HepG2 (cell line): ENCODE measurements around the gene ZNF23. TPM values are rescaled to one million over a fixed set of nuclear protein-coding genes. Genes with fewer than 3 reads are reported as not detected.

ENCODE experiments used
- ATAC-seq: fragments of 200-7000 bp; cut with Tn5 transposase; 3 replicates; pipeline ENCODE4 v1.9.1; 2020; ENCODE audit warnings: mild to moderate bottlenecking, moderate library complexity
- BruUV-seq: library from RNA; stranded (reverse); fragments of 400-500 nt; replicated peaks from 2 replicates; lab custom pipeline; 2021; lab: Mats Ljungman, UMichigan
- CTCF ChIA-PET: fragments of 300-600 bp; formaldehyde crosslinking; extraction: SDS; loops from one replicate; lab custom pipeline; 2021; ENCODE audit warnings: low total read pairs, inconsistent platforms, low intra/inter-chr PET ratio; lab: Yijun Ruan, JAX
- POLR2A ChIA-PET: fragments of 350-600 bp; sonication (Branson Sonifier 250); formaldehyde crosslinking; loops from one replicate; lab custom pipeline; 2020; ENCODE audit warnings: antibody characterized with exemption, inconsistent platforms; lab: Yijun Ruan, JAX
- DNase-seq: peaks from one replicate; pipeline ENCODE4 v3.0.0-alpha.2; 2015; ENCODE audit warnings: low spot score
- FAIRE-seq: peaks from 3 replicates; lab custom pipeline; 2011; peaks lifted over from hg19 to GRCh38; lab: Jason Lieb, UNC
- H2AFZ ChIP-seq: one replicate; pipeline ENCODE4 v1.6.1; 2011; ENCODE audit warnings: low read length, inconsistent platforms
- H3K27ac ChIP-seq: fragments of 300-600 bp; 3 replicates; pipeline ENCODE4 v1.8.0; 2011; ENCODE audit warnings: mixed run types, mild to moderate bottlenecking, mixed read lengths, low read length, inconsistent platforms; ENCODE audit not compliant: insufficient read depth; ENCODE audit errors: extremely low read length
- H3K27me3 ChIP-seq, 2 experiments: fragments of 200-600 bp in 1 of 2; 2 replicates in 1 of 2; 3 replicates in 1 of 2; pipeline versions ENCODE4 v1.6.0 to v1.8.0; 2011; ENCODE audit warnings: low read length in 2 of 2, mild to moderate bottlenecking in 2 of 2, moderate library complexity in 2 of 2, inconsistent platforms in 1 of 2; ENCODE audit not compliant: insufficient read depth in 2 of 2, control insufficient read depth in 1 of 2
- H3K36me3 ChIP-seq, 2 experiments: fragments of 200-600 bp in 1 of 2; replicated peaks in 1 of 2; 2 replicates in 1 of 2; 3 replicates in 1 of 2; pipeline versions ENCODE4 v1.5.1 to v1.8.0; 2011; ENCODE audit warnings: low read length in 2 of 2, inconsistent platforms in 1 of 2; ENCODE audit not compliant: insufficient read depth in 2 of 2, control insufficient read depth in 1 of 2
- H3K4me1 ChIP-seq: 2 replicates; pipeline ENCODE4 v1.5.1; 2012; ENCODE audit warnings: low read length, inconsistent platforms; ENCODE audit not compliant: insufficient read depth
- H3K4me2 ChIP-seq: 2 replicates; pipeline ENCODE4 v1.6.0; 2011; ENCODE audit warnings: low read depth, low read length, inconsistent platforms
- H3K4me3 ChIP-seq, 3 experiments: fragments of 200-600 bp in 1 of 3; sonication (generic), shearing (Covaris generic) in 1 of 3; replicated peaks in 1 of 3; 2 replicates each; pipeline ENCODE4 v1.5.1; 2011 to 2016; ENCODE audit warnings: low read length in 3 of 3, inconsistent platforms in 2 of 3, low read depth in 2 of 3, mild to moderate bottlenecking in 2 of 3, control low read depth in 1 of 3, mixed read lengths in 1 of 3; ENCODE audit not compliant: insufficient read depth in 1 of 3
- H3K79me2 ChIP-seq: one replicate; pipeline ENCODE4 v1.6.1; 2011; ENCODE audit warnings: low read length, inconsistent platforms; ENCODE audit not compliant: insufficient read depth
- H3K9ac ChIP-seq: 2 replicates; pipeline ENCODE4 v1.6.0; 2011; ENCODE audit warnings: mild to moderate bottlenecking, low read depth, low read length, inconsistent platforms; ENCODE audit not compliant: insufficient read depth
- H3K9me3 ChIP-seq: 2 replicates; pipeline ENCODE4 v1.5.1; 2012; ENCODE audit warnings: mild to moderate bottlenecking, low read length
- H4K20me1 ChIP-seq: 2 replicates; pipeline ENCODE4 v1.6.0; 2011; ENCODE audit warnings: inconsistent platforms, mild to moderate bottlenecking, low read length, moderate library complexity; ENCODE audit not compliant: insufficient read depth
- AFF4 ChIP-seq: sonication (generic); formaldehyde crosslinking; IDR thresholded peaks from 2 replicates; pipeline ENCODE4 v1.4.0; 2020; ENCODE audit warnings: missing genetic modification reagents
- ELF3 ChIP-seq: IDR thresholded peaks from 2 replicates; pipeline ENCODE4 v1.6.1; 2016; ENCODE audit warnings: missing genetic modification reagents, missing compliant biosample characterization
- HBP1 ChIP-seq: IDR thresholded peaks from 2 replicates; pipeline ENCODE4 v1.6.1; 2016; ENCODE audit warnings: low read depth, control low read depth
- KDM2A ChIP-seq: sonication (generic); formaldehyde crosslinking; IDR thresholded peaks from 2 replicates; pipeline ENCODE4 v1.4.0; 2020; ENCODE audit warnings: low read depth, missing genetic modification reagents, borderline replicate concordance
- MAZ ChIP-seq, 2 experiments: sonication (generic) in 1 of 2; formaldehyde crosslinking in 1 of 2; IDR thresholded peaks; 2 replicates each; pipeline versions ENCODE4 v1.5.0 to v1.6.1; 2012 to 2020; ENCODE audit warnings: low read depth in 2 of 2, mild to moderate bottlenecking in 2 of 2, borderline replicate concordance in 1 of 2, improper control_type of control experiment in 1 of 2, low read length in 1 of 2, missing genetic modification reagents in 1 of 2, moderate library complexity in 1 of 2
- MXD4 ChIP-seq: IDR thresholded peaks from 2 replicates; pipeline ENCODE4 v1.6.1; 2016; ENCODE audit warnings: mild to moderate bottlenecking, missing biosample characterization, missing genetic modification reagents
- NCOA2 ChIP-seq: sonication (generic); formaldehyde crosslinking; IDR thresholded peaks from 2 replicates; pipeline ENCODE4 v1.8.0; 2022; ENCODE audit warnings: inconsistent platforms
- PHB2 ChIP-seq: fragments of 450-650 bp; IDR thresholded peaks from 2 replicates; pipeline ENCODE4 v1.6.1; 2018; ENCODE audit not compliant: partially characterized antibody
- RBM39 ChIP-seq: fragments of 200-400 bp; formaldehyde crosslinking; IDR thresholded peaks from one replicate; pipeline ENCODE4 v1.6.1; 2018; ENCODE audit warnings: antibody characterized with exemption, mild to moderate bottlenecking, low read depth, low read length; ENCODE audit not compliant: poor library complexity, severe bottlenecking
- RFXANK ChIP-seq: IDR thresholded peaks from 2 replicates; pipeline ENCODE4 v1.6.1; 2016
- ZNF101 ChIP-seq: sonication (generic); formaldehyde crosslinking; IDR thresholded peaks from 2 replicates; pipeline ENCODE4 v1.4.0; 2020; ENCODE audit warnings: mild to moderate bottlenecking, low read depth, missing genetic modification reagents, borderline replicate concordance
- ZNF724P ChIP-seq: sonication (generic); formaldehyde crosslinking; IDR thresholded peaks from 2 replicates; pipeline ENCODE4 v1.8.0; 2022; ENCODE audit warnings: missing genetic modification reagents, borderline replicate concordance
- ZSCAN25 ChIP-seq: sonication (generic); formaldehyde crosslinking; IDR thresholded peaks from 2 replicates; pipeline ENCODE4 v1.8.0; 2022; ENCODE audit warnings: mild to moderate bottlenecking, missing genetic modification reagents
- WGBS: methylation state at CpG from one replicate; pipeline ENCODE4 v1.1.6; 2017; ENCODE audit warnings: low lambda C conversion rate; 5-methylcytosine and 5-hydroxymethylcytosine counted together
- in situ Hi-C: cut with HindIII; loops from 2 replicates; pipeline ENCODE4 v1.10.0; 2017; ENCODE audit warnings: low pct_unique_long_range_greater_than_20kb; ENCODE audit not compliant: extremely low pct_ligation_motif_present
- intact Hi-C: fragments of 100-400 bp; cut with micrococcal nuclease; formaldehyde crosslinking; loops from one replicate; pipeline ENCODE4 v1.10.0; 2022; ENCODE audit not compliant: unreplicated experiment
- polyA plus RNA-seq, 8 experiments: library from polyadenylated mRNA; depleted of rRNA in 3 of 8; stranded (reverse) in 7 of 8; unstranded in 1 of 8; fragments of >200 nt; fragmentation: Illumina TruSeq in 4 of 8; extraction: Trizol in 4 of 8; gene quantifications; 2 replicates each; pipeline versions ENCODE4 v1.2.1 to v1.2.3, GENCODE V29; 2011 to 2016; ENCODE audit warnings: low read depth in 4 of 8, missing spikeins in 1 of 8, mixed read lengths in 1 of 8; ENCODE audit not compliant: insufficient read depth in 1 of 8
- total RNA-seq, 5 experiments: library from RNA; depleted of rRNA; stranded (reverse); fragments of >200 nt; fragmentation: Illumina TruSeq; extraction: Trizol; gene quantifications; 2 replicates each; pipeline ENCODE4 v1.2.3, GENCODE V29; 2016; ENCODE audit warnings: low read depth in 1 of 5
- TF ChIP-seq, protein P1 (sequence below): sonication (generic); formaldehyde crosslinking; conservative IDR thresholded peaks from 2 replicates; pipeline ENCODE4 v1.5.0; 2020; ENCODE audit warnings: missing genetic modification reagents
- TF ChIP-seq, protein P2 (sequence below): sonication (generic); formaldehyde crosslinking; IDR thresholded peaks from 2 replicates; pipeline ENCODE4 v1.4.0; 2020; ENCODE audit warnings: missing genetic modification reagents, mild to moderate bottlenecking, borderline replicate concordance

The ZNF23 gene
- total and polyA plus RNA-seq, 2 of the 13 experiments (the other 11 are each of a cell fraction or from before 2014, with no cell fraction given) = 8.6 to 12.2 TPM

- DNase-seq = no peak
- Histone ChIP-seq H3K27ac (no peak overlapping the region), H3K4me1 (no peaks in the 10 kb centered on the region), H3K36me3 (peaks cover 3 to 20% of the 10 kb centered on the region in 2 experiments; a peak in 3 of 5 replicates), H3K4me2 (no peak overlapping the region), H3K9ac (no peak overlapping the region), H3K4me3 (no peak overlapping the region), H4K20me1 (no peaks in the 10 kb centered on the region), H3K79me2 (no peaks in the 10 kb centered on the region), H3K27me3 (no peaks in the 10 kb centered on the region), H3K9me3 (no peaks in the 10 kb centered on the region), H2AFZ (no peak overlapping the region)
- POLR2A ChIA-PET = no interaction called here
- FAIRE-seq = no peak
- in situ Hi-C loops = no loop called here
- no TSS peak for BruUV-seq
- WGBS = 69% methylated on average over 2 of the region's 2 CpGs
- ATAC-seq = no peak
- CTCF ChIA-PET = no interaction called here
- intact Hi-C loops = no loop called here
- TF ChIP-seq, protein P1, sequence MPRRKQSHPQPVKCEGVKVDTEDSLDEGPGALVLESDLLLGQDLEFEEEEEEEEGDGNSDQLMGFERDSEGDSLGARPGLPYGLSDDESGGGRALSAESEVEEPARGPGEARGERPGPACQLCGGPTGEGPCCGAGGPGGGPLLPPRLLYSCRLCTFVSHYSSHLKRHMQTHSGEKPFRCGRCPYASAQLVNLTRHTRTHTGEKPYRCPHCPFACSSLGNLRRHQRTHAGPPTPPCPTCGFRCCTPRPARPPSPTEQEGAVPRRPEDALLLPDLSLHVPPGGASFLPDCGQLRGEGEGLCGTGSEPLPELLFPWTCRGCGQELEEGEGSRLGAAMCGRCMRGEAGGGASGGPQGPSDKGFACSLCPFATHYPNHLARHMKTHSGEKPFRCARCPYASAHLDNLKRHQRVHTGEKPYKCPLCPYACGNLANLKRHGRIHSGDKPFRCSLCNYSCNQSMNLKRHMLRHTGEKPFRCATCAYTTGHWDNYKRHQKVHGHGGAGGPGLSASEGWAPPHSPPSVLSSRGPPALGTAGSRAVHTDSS (CRISPR knock-in tag) = no peak
- TF ChIP-seq PHB2 = no peak
- no peak for TF ChIP-seq KDM2A (CRISPR knock-in tag)
- no peak for TF ChIP-seq HBP1 (CRISPR knock-in tag)
- TF ChIP-seq RBM39 = no peak
- TF ChIP-seq ELF3 = no peak
- TF ChIP-seq, protein P2, sequence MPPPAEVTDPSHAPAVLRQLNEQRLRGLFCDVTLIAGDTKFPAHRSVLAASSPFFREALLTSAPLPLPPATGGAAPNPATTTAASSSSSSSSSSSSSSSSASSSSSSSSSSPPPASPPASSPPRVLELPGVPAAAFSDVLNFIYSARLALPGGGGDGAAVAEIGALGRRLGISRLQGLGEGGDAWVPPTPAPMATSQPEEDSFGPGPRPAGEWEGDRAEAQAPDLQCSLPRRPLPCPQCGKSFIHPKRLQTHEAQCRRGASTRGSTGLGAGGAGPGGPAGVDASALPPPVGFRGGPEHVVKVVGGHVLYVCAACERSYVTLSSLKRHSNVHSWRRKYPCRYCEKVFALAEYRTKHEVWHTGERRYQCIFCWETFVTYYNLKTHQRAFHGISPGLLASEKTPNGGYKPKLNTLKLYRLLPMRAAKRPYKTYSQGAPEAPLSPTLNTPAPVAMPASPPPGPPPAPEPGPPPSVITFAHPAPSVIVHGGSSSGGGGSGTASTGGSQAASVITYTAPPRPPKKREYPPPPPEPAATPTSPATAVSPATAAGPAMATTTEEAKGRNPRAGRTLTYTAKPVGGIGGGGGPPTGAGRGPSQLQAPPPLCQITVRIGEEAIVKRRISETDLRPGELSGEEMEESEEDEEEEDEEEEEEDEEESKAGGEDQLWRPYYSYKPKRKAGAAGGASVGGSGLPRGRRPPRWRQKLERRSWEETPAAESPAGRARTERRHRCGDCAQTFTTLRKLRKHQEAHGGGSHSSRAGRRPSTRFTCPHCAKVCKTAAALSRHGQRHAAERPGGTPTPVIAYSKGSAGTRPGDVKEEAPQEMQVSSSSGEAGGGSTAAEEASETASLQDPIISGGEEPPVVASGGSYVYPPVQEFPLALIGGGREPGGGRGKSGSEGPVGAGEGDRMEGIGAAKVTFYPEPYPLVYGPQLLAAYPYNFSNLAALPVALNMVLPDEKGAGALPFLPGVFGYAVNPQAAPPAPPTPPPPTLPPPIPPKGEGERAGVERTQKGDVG = no peak
- no peak for TF ChIP-seq ZNF101 (CRISPR knock-in tag)
- no peak for TF ChIP-seq ZSCAN25 (CRISPR knock-in tag)
- TF ChIP-seq MAZ (IDR thresholded peaks at IDR 0.05; ENCODE audit: borderline replicate concordance, low read depth, low read length) = no peak
- no peak for TF ChIP-seq MAZ (CRISPR knock-in tag; IDR thresholded peaks at IDR 0.05; ENCODE audit: low read depth)
- no peak for TF ChIP-seq RFXANK (CRISPR knock-in tag)
- no peak for TF ChIP-seq ZNF724P (CRISPR knock-in tag)
- TF ChIP-seq AFF4 (CRISPR knock-in tag) = no peak
- no peak for TF ChIP-seq NCOA2 (CRISPR knock-in tag)
- TF ChIP-seq MXD4 = no peak
Measured at GRCh38 chr16:71472931-71473330, 10.9 kb upstream of the ZNF23 start.
